HepG2 (cell line): Measurements from ENCODE around the gene ATP2B2. TPM values are rescaled to one million over a fixed set of nuclear protein-coding genes. Genes with fewer than 3 reads are reported as not detected.

Experiments
- ATAC-seq: fragments of 200-7000 bp; cut with Tn5 transposase; 3 replicates; pipeline ENCODE4 v1.9.1; 2020; ENCODE audit warnings: mild to moderate bottlenecking, moderate library complexity
- BruUV-seq: library from RNA; stranded (reverse); fragments of 400-500 nt; replicated peaks from 2 replicates; lab custom pipeline; 2021; lab: Mats Ljungman, UMichigan
- CTCF ChIA-PET: fragments of 300-600 bp; formaldehyde crosslinking; extraction: SDS; loops from one replicate; lab custom pipeline; 2021; ENCODE audit warnings: low total read pairs, inconsistent platforms, low intra/inter-chr PET ratio; lab: Yijun Ruan, JAX
- POLR2A ChIA-PET: fragments of 350-600 bp; sonication (Branson Sonifier 250); formaldehyde crosslinking; loops from one replicate; lab custom pipeline; 2020; ENCODE audit warnings: antibody characterized with exemption, inconsistent platforms; lab: Yijun Ruan, JAX
- DNase-seq: peaks from one replicate; pipeline ENCODE4 v3.0.0-alpha.2; 2015; ENCODE audit warnings: low spot score
- FAIRE-seq: peaks from 3 replicates; lab custom pipeline; 2011; peaks lifted over from hg19 to GRCh38; lab: Jason Lieb, UNC
- H2AFZ ChIP-seq: one replicate; pipeline ENCODE4 v1.6.1; 2011; ENCODE audit warnings: low read length, inconsistent platforms
- H3K27ac ChIP-seq: fragments of 300-600 bp; 3 replicates; pipeline ENCODE4 v1.8.0; 2011; ENCODE audit warnings: mixed run types, mild to moderate bottlenecking, mixed read lengths, low read length, inconsistent platforms; ENCODE audit not compliant: insufficient read depth; ENCODE audit errors: extremely low read length
- H3K27me3 ChIP-seq, 2 experiments: fragments of 200-600 bp in 1 of 2; 2 replicates in 1 of 2; 3 replicates in 1 of 2; pipeline versions ENCODE4 v1.6.0 to v1.8.0; 2011; ENCODE audit warnings: low read length in 2 of 2, mild to moderate bottlenecking in 2 of 2, moderate library complexity in 2 of 2, inconsistent platforms in 1 of 2; ENCODE audit not compliant: insufficient read depth in 2 of 2, control insufficient read depth in 1 of 2
- H3K36me3 ChIP-seq, 2 experiments: fragments of 200-600 bp in 1 of 2; replicated peaks in 1 of 2; 2 replicates in 1 of 2; 3 replicates in 1 of 2; pipeline versions ENCODE4 v1.5.1 to v1.8.0; 2011; ENCODE audit warnings: low read length in 2 of 2, inconsistent platforms in 1 of 2; ENCODE audit not compliant: insufficient read depth in 2 of 2, control insufficient read depth in 1 of 2
- H3K4me1 ChIP-seq: 2 replicates; pipeline ENCODE4 v1.5.1; 2012; ENCODE audit warnings: low read length, inconsistent platforms; ENCODE audit not compliant: insufficient read depth
- H3K4me2 ChIP-seq: 2 replicates; pipeline ENCODE4 v1.6.0; 2011; ENCODE audit warnings: low read depth, low read length, inconsistent platforms
- H3K4me3 ChIP-seq, 3 experiments: fragments of 200-600 bp in 1 of 3; sonication (generic), shearing (Covaris generic) in 1 of 3; replicated peaks in 1 of 3; 2 replicates each; pipeline ENCODE4 v1.5.1; 2011 to 2016; ENCODE audit warnings: low read length in 3 of 3, inconsistent platforms in 2 of 3, low read depth in 2 of 3, mild to moderate bottlenecking in 2 of 3, control low read depth in 1 of 3, mixed read lengths in 1 of 3; ENCODE audit not compliant: insufficient read depth in 1 of 3
- H3K79me2 ChIP-seq: one replicate; pipeline ENCODE4 v1.6.1; 2011; ENCODE audit warnings: low read length, inconsistent platforms; ENCODE audit not compliant: insufficient read depth
- H3K9ac ChIP-seq: 2 replicates; pipeline ENCODE4 v1.6.0; 2011; ENCODE audit warnings: mild to moderate bottlenecking, low read depth, low read length, inconsistent platforms; ENCODE audit not compliant: insufficient read depth
- H3K9me3 ChIP-seq: 2 replicates; pipeline ENCODE4 v1.5.1; 2012; ENCODE audit warnings: mild to moderate bottlenecking, low read length
- H4K20me1 ChIP-seq: 2 replicates; pipeline ENCODE4 v1.6.0; 2011; ENCODE audit warnings: inconsistent platforms, mild to moderate bottlenecking, low read length, moderate library complexity; ENCODE audit not compliant: insufficient read depth
- E2F2 ChIP-seq: sonication (generic); formaldehyde crosslinking; IDR thresholded peaks from 2 replicates; pipeline ENCODE4 v1.4.0; 2020; ENCODE audit warnings: missing genetic modification reagents, borderline replicate concordance
- ELF4 ChIP-seq: sonication (generic); formaldehyde crosslinking; IDR thresholded peaks from 2 replicates; pipeline ENCODE4 v1.5.0; 2020; ENCODE audit warnings: missing genetic modification reagents, mild to moderate bottlenecking, moderate library complexity, borderline replicate concordance
- NFYC ChIP-seq: IDR thresholded peaks from 2 replicates; pipeline ENCODE4 v1.6.1; 2016; ENCODE audit warnings: missing genetic modification reagents, missing compliant biosample characterization
- SMC3 ChIP-seq: IDR thresholded peaks from 2 replicates; pipeline ENCODE4 v1.6.1; 2011; ENCODE audit warnings: low read length, improper control_type of control experiment
- SOX6 ChIP-seq, 2 experiments: fragments of 450-650 bp in 1 of 2; sonication (generic) in 1 of 2; formaldehyde crosslinking in 1 of 2; IDR thresholded peaks; 2 replicates each; pipeline versions ENCODE4 v1.4.0 to v1.6.1; 2017 to 2020; ENCODE audit warnings: antibody characterized with exemption in 1 of 2, mild to moderate bottlenecking in 1 of 2, missing genetic modification reagents in 1 of 2
- STAG1 ChIP-seq: sonication (generic); formaldehyde crosslinking; IDR thresholded peaks from 2 replicates; pipeline ENCODE4 v1.4.0; 2020; ENCODE audit warnings: missing genetic modification reagents
- U2AF1 ChIP-seq: fragments of 200-400 bp; formaldehyde crosslinking; optimal IDR thresholded peaks from 2 replicates; pipeline ENCODE3; 2017; ENCODE audit warnings: mild to moderate bottlenecking, low read depth, low read length
- ZNF501 ChIP-seq: sonication (generic); formaldehyde crosslinking; IDR thresholded peaks from 2 replicates; pipeline ENCODE4 v1.5.1; 2020; ENCODE audit warnings: mild to moderate bottlenecking, moderate library complexity, missing genetic modification reagents
- WGBS: methylation state at CpG from one replicate; pipeline ENCODE4 v1.1.6; 2017; ENCODE audit warnings: low lambda C conversion rate; 5-methylcytosine and 5-hydroxymethylcytosine counted together
- in situ Hi-C: cut with HindIII; loops from 2 replicates; pipeline ENCODE4 v1.10.0; 2017; ENCODE audit warnings: low pct_unique_long_range_greater_than_20kb; ENCODE audit not compliant: extremely low pct_ligation_motif_present
- intact Hi-C: fragments of 100-400 bp; cut with micrococcal nuclease; formaldehyde crosslinking; loops from one replicate; pipeline ENCODE4 v1.10.0; 2022; ENCODE audit not compliant: unreplicated experiment
- polyA plus RNA-seq, 8 experiments: library from polyadenylated mRNA; depleted of rRNA in 3 of 8; stranded (reverse) in 7 of 8; unstranded in 1 of 8; fragments of >200 nt; fragmentation: Illumina TruSeq in 4 of 8; extraction: Trizol in 4 of 8; gene quantifications; 2 replicates each; pipeline versions ENCODE4 v1.2.1 to v1.2.3, GENCODE V29; 2011 to 2016; ENCODE audit warnings: low read depth in 4 of 8, missing spikeins in 1 of 8, mixed read lengths in 1 of 8; ENCODE audit not compliant: insufficient read depth in 1 of 8
- total RNA-seq, 5 experiments: library from RNA; depleted of rRNA; stranded (reverse); fragments of >200 nt; fragmentation: Illumina TruSeq; extraction: Trizol; gene quantifications; 2 replicates each; pipeline ENCODE4 v1.2.3, GENCODE V29; 2016; ENCODE audit warnings: low read depth in 1 of 5
- TF ChIP-seq, protein P1 (sequence below): sonication (generic); formaldehyde crosslinking; IDR thresholded peaks from 2 replicates; pipeline ENCODE4 v1.5.0; 2020; ENCODE audit warnings: mild to moderate bottlenecking, missing genetic modification reagents, moderate library complexity
- TF ChIP-seq, protein P2 (sequence below): sonication (generic); formaldehyde crosslinking; IDR thresholded peaks from 2 replicates; pipeline ENCODE4 v1.4.0; 2020; ENCODE audit warnings: mild to moderate bottlenecking, missing genetic modification reagents

ATP2B2 gene
- total and polyA plus RNA-seq, 2 of the 13 experiments (the other 11 are each of a cell fraction or from before 2014, with no cell fraction given) = 1.5 to 2.3 TPM

DNA sequence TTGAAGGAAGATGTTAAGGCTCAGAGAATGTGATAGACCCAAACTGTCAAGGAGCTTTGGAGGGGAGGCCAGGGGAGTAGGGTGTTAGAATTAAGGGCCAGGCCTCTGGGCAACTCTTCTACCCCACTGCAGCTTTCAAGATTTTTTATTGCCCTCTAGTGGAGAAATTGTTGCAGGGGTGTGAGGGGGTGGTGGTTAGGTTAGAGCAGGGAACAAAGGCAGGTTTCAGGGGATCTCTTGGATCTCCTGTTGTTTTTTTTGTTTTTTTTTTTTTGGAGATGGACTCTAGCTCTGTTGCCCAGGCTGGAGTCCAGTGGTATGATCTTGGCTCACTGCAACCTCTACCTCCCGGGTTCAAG lies 183.1 kb downstream of the ATP2B2 start:
- Histone ChIP-seq H3K4me2 (no peak overlapping the region), H3K79me2 (peaks cover 30% of the 10 kb centered on the region), H2AFZ (no peak overlapping the region), H3K9ac (no peak overlapping the region), H4K20me1 (peaks cover 14% of the 10 kb centered on the region), H3K4me1 (peaks cover 37% of the 10 kb centered on the region), H3K9me3 (no peaks in the 10 kb centered on the region), H3K4me3 (no peak overlapping the region), H3K27ac (no peak overlapping the region), H3K36me3 (peaks cover 3 to 19% of the 10 kb centered on the region in 2 experiments; a peak in 4 of 5 replicates), H3K27me3 (peaks cover 0 to under 1% of the 10 kb centered on the region in 2 experiments; a peak in 1 of 5 replicates)
- intact Hi-C loops = no loop called here
- in situ Hi-C loops = no loop called here
- no TSS peak for BruUV-seq
- no peak for DNase-seq
- ChIA-PET CTCF (no interaction called here), POLR2A (interaction anchor here (0.9 kb wide), 1 partner anchor 74 kb away, joined by 3 read pairs; the partner anchor contains the start of gene TATDN2)
- ATAC-seq = peak; percentile 45
- TF ChIP-seq, protein P1, sequence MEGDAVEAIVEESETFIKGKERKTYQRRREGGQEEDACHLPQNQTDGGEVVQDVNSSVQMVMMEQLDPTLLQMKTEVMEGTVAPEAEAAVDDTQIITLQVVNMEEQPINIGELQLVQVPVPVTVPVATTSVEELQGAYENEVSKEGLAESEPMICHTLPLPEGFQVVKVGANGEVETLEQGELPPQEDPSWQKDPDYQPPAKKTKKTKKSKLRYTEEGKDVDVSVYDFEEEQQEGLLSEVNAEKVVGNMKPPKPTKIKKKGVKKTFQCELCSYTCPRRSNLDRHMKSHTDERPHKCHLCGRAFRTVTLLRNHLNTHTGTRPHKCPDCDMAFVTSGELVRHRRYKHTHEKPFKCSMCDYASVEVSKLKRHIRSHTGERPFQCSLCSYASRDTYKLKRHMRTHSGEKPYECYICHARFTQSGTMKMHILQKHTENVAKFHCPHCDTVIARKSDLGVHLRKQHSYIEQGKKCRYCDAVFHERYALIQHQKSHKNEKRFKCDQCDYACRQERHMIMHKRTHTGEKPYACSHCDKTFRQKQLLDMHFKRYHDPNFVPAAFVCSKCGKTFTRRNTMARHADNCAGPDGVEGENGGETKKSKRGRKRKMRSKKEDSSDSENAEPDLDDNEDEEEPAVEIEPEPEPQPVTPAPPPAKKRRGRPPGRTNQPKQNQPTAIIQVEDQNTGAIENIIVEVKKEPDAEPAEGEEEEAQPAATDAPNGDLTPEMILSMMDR = peak; percentile 50
- TF ChIP-seq ZNF501 (CRISPR knock-in tag) (0 out of 2 replicates have a peak, but pooled peaks have one; percentile 22), ELF4 (CRISPR knock-in tag) (no peak), E2F2 (CRISPR knock-in tag) (no peak), SOX6 (IDR thresholded peaks at IDR 0.05) (no peak), SOX6 (CRISPR knock-in tag; IDR thresholded peaks at IDR 0.05) (peak; percentile 22; the same call in 1 of the 2 replicates), STAG1 (CRISPR knock-in tag) (peak; percentile 43), U2AF1 (no peak), NFYC (no peak), SMC3 (0 out of 2 replicates have a peak, but pooled peaks have one; percentile 14)
- TF ChIP-seq, protein P2, sequence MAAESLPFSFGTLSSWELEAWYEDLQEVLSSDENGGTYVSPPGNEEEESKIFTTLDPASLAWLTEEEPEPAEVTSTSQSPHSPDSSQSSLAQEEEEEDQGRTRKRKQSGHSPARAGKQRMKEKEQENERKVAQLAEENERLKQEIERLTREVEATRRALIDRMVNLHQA (CRISPR knock-in tag) = no peak
- peak; percentile 15 for FAIRE-seq
- WGBS = 25% methylated on average over 1 of the region's 1 CpG
